Daoy (cell line): ENCODE measurements around the gene ADK. TPM values are rescaled to one million over a fixed set of nuclear protein-coding genes. Genes with fewer than 3 reads are reported as not detected.
A peak's percentile ranks its signal among the peaks of the same experiment; 100 is the strongest.
"Not testable (repeated sequence)": the region's sequence is repeated elsewhere in the genome, so short reads cannot be mapped to it uniquely, and the experiment has no call there.

ENCODE experiments used
- DNase-seq: peaks from one replicate; pipeline ENCODE4 v3.0.0-alpha.2; 2015; ENCODE audit warnings: low read depth
- total RNA-seq: library from RNA; depleted of rRNA; stranded (reverse); fragments of >200 nt; shearing (Covaris generic); gene quantifications from 2 replicates; pipeline ENCODE4 v1.2.3, GENCODE V29; 2014

ADK gene
- total RNA-seq, 1 experiment from 2014 or later: 30.7 TPM

DNA sequence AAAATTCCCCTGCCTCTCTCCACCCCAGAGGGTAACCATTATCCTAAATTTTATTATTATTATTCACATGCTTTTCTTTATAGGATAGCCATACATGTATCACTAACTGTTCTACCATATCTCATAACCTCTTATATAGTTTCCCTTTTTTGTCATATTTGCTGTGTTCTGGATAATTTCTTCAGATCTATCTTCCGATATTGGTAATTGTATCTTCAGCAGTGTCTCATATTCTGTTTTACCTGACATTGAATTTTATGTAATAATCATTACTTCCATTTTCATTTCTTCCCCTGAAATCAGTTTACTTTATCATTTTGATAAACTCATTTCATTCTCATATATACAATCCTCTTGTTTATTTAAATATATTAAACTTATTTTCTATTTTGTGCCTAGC lies 273.5 kb downstream of the ADK start:
- DNase-seq: no peak

DNA sequence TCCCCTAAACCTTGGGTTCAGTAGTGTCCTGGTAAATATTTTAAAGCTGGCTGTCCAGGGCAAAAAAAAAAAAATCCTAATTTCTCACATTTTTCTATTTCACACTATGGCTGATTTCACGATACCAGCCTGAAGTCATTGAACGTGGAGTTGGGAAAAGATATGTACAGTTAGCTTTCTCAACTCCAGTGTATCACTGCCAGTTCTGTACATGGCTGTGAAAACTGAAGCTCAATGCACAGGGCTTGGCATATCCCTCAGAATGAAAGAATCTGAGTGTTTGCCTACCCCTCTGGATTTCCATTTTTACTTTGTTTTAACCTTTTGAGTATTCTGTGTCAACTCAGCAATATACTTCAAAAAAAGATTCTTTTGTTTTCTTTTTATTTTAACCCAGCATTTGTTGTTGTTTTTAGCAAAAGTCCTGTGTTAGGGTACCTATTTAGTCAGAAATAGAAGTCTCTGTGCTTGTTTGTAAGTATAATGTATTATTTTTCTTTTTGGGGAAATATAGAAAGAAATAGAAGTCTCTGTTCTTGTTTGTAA lies 274.5 kb downstream of the ADK start:
- DNase-seq: no peak

DNA sequence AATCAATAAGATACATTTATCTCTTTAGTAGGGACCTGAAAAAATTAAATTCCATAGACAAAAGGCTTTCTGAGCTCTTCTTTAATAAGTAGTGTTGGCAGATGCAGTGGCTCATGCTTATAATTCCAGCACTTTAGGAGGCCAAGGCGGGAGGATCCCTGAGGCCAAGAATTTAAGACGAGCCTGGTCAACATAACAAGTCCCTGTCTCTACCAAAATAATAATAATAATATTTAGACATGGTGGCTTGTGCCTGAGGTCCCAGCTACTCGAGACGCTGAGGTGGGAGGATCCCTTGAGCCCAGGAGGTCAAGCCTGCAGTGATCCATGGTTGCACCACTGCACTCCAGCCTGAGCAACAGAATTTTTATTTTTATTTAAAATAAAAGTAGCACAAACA lies 280.8 kb downstream of the ADK start:
- no peak for DNase-seq

DNA sequence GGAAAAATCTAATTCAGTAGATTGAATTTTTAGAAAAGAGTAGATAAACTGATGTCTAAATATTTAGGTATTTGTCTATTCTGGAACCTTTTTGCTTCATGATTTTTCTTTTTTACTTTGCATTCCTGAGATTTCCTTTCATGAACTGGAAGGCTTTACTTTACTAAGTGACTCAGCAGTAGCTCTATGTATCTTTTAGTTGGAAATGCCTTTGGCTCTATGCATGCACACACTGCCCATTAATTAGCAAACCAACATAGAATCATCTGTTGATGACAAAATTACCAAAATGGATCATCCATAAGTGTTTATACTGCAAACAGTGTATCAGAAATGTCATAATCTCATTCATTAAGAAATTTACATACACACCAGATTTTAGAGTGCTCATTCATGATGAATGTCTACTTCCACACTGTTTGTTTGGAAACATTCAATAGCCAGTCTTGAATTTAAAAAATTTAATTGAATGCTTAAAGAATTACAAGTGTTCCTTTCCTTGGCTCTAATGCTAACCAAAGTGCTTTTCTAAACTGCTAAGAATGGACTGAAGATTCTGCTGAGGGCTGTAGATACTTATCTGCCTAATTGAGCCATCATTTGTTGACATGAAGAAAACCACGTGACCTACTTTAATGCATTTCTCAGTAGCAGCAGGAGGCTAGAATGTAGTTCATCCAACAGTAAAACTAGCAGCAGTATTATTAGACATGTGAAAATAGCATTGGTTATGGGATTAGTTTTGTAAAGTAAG lies 282.0 kb downstream of the ADK start:
- DNase-seq: no peak

DNA sequence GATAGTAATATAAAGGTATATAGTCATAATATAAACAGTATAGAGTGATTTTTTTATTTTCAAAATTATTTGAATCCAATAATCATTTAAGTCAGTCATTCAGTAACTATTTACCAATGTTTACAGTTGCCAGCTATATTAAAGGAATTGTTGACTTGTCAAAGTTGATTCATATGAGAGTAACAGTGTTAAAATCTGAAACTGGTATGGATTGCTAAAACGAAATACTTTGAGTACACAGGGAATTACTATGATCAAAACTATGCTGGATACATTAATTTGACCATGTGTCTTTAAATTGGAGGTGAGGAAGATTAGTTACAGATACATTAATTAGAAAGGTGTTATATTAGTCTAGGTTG lies 282.6 kb downstream of the ADK start:
- DNase-seq: no peak

DNA sequence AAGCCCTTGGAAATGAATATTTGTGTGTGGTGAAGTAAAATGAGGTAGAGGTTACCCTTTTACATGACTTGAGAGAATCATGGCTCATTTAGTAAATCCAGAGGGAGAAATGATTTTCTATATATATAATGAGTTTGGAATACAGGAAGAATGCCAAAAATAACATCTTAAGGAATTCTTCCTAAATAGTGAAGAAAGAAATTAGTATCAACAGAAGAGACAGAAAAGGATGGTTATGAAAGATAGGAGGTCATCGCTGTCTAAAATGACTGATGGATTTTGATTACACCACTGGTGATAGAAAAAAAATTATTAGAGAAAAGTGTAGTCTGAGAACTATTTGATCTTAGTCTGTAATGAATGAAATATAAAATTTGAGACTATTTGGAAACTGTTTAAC lies 283.0 kb downstream of the ADK start:
- no peak for DNase-seq

DNA sequence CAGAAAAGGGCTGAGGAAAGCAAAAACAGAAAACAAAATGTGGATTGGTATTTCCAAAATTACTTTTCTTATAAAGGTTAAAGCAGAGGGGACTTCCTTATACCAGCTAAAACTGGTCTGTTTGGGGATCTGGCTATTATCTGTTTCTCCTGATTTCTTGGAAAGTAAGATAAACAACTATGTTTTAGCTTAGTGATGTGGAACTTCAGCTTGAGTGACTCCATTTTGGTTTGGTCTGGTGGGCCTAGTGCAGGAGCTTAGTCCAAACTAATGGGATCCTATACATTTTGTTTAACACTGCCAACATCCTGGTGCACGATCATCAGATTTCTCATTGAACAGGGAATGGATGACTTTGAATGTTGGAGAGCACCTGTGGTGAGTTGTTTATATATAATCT lies 283.5 kb downstream of the ADK start:
- no peak for DNase-seq

DNA sequence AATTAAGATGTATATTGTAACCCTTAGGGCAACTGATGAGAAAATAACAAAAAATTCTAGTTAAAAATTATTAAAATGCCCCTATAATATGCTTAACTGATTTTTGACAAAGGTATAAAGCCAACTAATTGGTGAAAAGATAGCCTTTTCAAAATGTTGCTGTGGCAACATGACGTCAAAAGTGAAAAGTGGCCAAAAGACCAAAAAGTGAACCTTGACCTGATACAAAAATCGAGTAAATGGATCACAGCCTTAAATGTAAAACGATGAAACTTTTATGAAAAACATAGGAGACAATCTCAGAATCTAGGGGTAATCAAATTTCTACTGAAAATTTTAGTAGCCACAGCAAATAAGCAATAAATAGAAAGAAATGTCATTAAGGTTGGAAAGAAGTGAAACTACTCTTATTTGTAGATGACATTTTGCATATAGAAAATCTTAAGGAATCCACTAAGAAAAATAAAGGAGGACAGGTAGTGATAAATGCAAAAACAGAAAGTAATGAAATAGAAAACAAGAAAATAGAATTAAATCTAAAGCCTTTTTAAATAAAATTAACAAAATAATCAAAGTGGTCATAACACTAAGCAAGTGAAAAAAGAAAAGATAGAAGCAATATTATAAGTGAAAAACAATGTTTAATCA lies 285.6 kb downstream of the ADK start:
- no peak for DNase-seq

DNA sequence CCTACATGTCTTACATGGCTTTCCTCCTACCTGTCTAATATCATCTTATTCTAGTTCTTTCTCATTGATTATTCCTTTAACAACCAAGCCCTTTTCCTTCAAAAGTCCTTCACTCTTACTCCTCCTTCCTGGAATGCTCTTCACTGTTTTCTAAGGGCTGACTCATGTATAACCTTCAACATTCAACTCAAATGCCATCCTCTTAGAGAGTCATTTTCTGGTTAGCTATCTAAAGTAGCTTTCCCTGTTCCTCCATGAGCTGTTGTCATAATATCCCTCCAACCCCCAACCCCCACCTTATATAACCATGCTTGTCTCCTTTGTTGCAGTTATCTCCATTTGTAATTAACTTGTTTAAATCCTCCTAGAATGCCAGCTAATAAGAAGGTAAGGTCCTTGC lies 286.8 kb downstream of the ADK start:
- DNase-seq: peak; percentile 2

DNA sequence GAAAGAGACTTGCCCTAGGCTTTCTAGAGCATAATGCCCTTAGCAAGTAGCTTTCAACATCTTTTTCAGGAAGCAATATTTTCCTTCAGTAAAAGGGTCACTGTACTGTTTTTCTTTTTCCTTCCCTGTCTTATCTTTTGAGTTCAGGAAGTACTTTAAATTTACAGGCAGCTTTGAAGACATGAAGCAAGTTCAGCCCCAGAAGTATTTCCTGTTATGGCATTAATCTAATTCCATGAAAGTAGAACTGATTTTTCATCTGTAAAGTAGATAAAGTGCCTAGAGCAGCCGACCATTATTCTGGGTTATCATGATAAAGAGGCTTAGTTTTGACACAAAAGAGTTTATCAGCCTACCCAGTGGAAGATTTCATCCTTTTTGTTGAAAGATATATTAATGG lies 288.2 kb downstream of the ADK start:
- no peak for DNase-seq

DNA sequence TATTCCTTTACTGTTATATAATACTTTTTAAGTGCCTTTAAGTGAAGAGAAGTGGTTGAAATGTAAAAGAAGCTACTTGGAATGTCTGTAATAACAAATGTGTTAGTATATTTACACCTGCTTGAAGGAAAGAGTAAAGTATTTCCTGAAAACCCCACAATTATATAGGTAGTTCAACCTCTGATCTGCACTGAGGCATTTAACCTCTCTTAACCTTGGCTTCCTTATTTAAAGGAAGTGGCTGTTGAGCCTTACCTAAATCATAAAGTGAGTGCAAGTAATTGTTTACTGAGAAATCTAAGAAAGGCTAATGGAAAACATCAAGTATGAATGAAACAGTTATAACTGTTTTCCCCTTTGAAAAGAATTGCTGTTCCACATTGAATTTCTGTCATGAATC lies 294.5 kb downstream of the ADK start:
- no peak for DNase-seq

DNA sequence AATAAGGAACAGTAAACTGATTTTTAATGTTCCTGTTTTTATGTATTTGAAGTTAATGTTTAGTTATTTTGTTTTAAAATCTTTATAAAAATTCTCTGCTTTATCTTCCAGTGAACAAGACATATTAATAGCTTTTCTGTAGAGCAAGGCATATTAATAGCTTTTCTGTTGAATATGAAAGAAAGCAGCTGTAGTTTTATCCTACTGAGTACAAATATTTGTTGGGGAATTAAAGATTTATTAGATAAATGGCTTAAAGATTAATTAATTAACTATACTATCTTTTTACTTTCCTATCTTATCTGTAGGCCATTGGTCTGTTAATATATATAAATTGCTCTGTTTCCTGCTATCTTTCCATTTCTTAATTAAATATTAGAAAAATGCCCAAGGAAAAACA lies 299.6 kb downstream of the ADK start:
- DNase-seq: no peak

DNA sequence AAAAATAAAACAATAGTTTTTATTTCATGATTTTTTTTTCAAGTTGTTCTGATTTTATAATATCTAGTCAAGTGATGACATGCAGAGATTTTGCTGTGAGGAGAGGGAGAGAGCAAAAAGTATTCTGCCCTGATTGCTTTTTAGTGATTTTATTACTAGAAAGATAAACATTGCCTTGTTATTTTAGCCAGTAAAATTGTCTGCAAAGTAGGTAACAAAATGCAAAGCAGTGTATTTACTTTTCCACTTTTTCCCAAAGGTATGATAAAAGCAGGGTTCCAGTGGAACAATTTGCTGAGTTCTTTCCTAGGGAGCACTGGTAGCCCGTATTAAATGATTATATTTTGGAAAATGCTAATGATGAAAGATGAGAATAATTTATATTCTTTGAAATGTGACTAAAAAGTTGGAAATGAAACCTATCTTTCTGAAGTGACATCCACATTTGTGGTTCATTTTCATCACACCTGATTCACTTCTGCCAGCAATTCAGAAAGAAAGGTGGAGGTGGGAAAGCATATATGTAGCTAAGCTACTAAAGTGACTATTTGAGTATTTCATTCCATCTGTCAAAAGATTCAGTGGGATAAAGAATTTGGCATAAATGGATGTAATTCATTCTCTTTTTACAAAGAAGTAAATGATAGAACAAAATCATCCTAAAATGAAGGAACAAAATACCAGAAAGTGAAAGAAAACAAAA lies 300.3 kb downstream of the ADK start:
- no peak for DNase-seq

DNA sequence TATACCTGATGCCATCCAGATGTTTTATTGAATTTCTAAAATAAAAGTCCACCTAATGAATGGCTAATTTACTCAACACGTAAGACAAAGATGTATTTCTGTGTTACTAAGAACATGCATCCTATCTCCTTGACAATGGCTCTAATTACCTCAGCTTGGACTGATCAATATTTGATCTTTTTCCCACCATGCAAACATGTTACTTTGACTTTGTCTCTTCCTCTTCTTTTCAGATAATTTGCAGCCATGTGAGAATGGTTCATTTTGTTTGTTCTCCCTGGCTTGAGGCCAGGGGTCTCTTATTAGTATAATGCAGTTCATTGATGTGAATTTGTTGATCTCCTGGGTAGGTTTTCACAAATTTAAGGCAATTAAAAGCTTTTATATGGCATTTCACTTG lies 302.1 kb downstream of the ADK start:
- no peak for DNase-seq

DNA sequence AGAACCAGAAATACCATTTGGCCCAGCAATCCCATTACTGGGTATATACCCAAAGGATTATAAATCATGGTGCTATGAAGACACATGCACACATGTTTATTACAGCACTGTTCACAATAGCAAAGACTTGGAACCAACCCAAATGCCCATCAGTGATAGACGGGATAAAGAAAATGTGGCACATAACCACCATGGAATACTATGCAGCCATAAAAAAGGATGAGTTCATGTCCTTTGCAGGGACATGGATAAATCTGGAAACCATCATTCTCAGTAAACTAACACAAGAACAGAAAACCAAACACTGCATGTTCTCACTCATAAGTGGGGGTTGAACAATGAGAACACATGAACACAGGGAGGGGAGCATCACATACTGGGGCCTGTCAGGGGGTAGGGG lies 306.5 kb downstream of the ADK start:
- not testable (repeated sequence) for DNase-seq

DNA sequence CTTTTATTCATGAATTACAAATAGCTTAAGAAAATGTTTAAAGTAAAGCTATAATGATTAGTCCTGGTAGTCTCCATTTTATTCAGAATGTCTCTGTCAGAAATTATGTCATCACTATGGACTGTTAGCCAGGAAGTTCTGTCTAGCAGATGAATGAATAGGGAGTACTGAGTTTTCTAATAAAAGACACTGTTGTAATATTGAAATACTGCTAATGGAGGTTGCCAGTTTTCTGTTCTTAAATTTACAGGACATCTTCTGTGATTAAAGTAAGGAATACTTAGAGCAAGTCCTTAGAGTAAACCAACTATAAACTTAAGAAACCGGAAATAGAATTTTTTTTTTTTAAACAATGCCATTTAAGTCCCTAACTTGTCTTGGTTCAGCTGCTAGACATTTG lies 309.8 kb downstream of the ADK start:
- DNase-seq: no peak

DNA sequence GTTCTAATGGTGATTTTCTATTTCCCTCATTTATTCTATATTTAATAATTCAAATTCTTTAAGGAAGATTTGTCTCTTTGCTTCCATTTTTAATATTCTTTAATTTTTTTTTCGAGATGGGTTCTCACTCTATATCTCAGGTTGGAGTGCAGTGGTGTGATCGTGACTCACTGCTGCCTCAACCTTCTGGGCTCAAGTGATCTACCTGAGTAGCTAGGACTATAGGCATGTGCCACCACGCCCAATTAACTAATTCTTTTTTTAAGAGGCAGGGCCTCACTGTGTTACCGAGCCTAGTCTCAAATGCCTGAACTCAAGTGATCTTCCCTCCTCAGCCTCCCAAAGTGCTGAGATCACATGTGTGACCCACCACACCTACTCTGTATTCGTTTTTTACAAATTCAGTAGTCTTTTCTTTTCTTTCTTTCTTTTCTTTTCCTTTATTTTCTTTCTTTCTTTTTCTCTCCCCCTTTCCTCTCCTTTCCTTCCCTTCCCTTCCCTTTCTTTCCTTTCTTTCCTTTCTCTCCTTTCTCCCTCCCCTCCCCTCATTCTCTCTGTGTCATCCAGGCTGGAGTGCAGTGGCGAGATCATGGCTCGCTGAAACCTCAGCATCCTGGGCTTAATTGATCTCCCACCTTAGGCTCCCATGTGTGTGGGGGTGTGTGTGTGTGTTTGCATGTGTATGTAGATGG lies 323.1 kb downstream of the ADK start:
- no peak for DNase-seq

DNA sequence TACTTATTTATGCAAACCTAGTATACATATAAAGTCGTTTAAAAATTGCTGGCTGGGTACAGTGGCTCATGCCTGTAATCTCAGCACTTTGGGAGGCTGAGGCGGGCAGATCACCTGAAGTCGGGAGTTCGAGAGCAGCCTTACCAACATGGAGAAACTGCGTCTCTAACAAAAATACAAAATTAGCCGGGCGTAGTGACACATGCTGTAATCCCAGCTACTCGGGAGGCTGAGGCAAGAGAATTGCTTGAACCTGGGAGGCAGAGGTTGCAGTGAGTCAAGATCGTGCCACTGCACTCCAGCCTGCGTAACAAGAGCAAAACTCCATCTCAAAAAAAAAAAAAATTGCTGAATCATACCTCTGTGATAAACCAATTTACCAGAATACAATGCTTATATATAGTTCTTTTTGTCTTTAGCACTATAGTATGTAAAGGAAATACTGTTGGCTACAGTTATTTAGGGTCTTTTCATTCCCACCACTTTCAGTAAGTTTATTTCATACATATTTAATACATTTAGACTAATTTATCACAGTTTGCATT lies 325.2 kb downstream of the ADK start:
- not testable (repeated sequence) for DNase-seq

DNA sequence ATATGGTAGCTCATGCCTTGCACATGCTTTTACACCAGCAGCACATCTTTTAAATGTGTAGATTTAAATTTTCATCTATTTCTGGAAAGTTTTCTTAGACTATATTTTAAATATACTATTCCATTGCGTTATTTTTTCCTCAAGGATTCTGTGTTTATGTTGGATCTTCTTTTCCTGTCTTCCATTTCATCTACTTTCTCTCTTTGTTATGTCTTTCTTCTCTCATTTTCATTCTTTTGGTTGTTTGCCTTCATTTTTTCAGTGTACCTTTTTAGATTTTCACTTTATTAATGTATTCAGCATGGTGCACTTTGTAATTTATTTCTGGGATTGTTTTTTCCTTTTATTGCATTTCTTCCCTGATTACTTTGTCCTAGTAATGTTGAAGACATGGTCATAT lies 329.8 kb downstream of the ADK start:
- no peak for DNase-seq

DNA sequence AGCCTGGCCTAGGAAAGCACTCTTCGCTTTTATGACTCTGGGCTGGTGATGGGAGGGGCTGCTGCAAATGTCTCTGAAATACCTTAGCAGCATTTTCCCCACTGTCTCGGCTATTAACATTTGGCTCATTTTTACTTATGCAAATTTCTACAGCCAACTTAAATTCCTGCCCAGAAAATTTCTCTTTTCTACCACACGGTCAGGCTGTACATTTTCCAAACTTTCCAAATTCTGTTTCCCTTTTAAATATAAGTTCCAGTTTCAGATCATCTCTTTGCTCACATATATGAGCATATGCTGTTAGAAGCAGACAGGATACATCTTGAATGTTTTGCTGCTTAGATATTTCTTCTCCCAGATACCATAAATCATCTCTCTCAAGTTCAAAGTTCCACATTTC lies 332.3 kb downstream of the ADK start:
- DNase-seq: no peak

DNA sequence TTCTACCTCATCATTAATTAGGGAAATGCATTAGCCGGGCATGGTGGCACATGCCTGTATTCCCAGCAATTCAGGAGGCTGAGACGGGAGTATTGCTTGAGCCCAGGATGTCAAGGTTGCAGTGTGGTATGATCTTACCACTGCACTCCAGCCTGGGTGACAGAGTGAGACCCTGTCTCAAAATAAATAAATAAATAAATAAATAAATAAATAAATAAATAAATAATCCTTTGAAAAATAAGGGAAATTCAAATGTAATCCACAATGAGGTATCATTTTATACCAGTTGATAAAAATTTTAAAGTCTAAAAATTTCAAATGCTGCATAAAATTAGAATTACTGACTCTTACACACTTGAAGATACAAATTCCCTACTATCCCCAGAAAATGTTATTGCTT lies 334.3 kb downstream of the ADK start:
- DNase-seq: no peak

DNA sequence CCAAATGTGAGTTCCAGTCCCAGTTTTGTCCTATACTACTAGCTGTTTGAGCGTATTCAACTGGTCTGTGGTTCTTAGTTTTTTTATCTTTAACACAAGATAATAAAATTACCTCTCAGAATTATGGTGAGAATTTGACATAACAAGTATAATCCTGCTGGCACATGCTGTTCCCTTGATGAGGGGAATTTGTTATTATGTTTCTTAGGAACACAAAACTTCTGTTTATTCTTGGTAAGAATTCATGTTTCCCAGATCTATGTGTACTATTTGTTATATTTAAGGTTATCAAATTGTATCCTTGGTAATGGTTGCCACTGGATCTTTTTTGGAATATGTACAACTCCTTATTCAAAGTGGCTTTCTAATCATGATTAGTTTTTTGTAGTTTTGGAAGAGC lies 335.6 kb downstream of the ADK start:
- no peak for DNase-seq
